NCI-H2196 (cell line): ENCODE data around the gene EDC3.
A peak's percentile ranks its signal among the peaks of the same experiment; 100 is the strongest.
"Not testable (repeated sequence)": the region's sequence is repeated elsewhere in the genome, so short reads cannot be mapped to it uniquely, and the experiment has no call there.

Experiments
- DNase-seq: peaks from one replicate; lab custom pipeline; 2025; ENCODE audit not compliant: unreplicated experiment; lab: John Stamatoyannopoulos, UW

The EDC3 gene

DNA sequence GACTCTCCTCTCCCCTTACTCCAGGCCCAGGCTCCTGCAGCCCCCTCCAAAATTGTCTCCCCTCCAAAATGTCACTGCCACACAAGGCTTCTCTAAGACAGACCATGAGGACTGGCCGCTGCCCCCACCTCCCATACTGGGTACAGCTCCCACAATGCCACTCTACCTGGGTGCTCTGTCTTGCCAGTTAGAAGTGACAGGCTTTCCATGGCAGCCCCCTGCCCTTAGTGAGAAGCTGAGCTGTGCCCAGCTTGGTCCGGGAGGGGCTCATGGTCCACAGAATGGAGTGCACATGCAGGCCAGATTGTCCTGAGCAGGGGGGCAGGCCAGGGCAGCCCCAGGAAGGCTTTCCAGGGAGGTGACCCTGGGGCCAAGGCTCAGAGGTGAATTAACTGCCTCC lies 83.1 kb downstream of the EDC3 start:
- no peak for DNase-seq

DNA sequence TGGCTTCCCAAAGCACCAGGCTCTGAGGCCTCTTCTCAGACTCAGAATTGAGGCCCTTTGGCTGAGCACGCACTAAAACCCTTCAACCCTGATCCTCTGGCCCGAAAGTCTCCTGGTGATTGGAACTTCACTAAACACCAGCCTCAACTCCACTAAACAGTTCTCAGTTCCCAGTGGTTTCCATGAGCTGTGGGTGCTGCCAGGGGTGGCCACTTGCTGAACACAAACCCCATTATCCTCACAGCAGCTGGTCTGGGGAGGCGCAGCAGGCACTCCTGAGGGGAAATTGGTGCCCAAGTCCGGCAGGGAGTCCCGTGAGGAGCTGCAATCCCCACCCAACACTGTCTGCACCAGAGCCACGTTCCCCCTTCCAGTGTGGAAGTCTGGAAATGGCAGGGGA lies 84.0 kb downstream of the EDC3 start:
- no peak for DNase-seq

DNA sequence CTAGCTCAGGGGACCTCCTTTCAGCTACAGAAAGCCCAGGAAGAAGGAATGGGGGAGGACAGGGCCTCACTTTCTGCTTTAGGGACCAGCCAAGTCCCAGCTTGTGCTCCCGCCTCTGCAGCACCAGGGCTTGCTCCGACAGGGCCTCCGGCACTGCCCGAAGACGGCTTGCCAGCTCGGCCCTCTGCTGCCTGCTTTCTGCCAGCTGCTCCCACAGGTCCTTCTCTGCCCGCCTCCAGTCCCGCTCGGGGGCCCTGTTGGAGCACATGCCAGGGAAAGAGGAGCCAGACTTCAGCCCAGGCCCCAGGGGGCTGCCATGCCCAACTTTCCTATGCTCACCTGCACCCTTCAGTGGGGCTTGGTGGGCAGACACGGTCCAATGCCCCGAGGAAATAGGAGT lies 84.5 kb downstream of the EDC3 start:
- DNase-seq = no peak

DNA sequence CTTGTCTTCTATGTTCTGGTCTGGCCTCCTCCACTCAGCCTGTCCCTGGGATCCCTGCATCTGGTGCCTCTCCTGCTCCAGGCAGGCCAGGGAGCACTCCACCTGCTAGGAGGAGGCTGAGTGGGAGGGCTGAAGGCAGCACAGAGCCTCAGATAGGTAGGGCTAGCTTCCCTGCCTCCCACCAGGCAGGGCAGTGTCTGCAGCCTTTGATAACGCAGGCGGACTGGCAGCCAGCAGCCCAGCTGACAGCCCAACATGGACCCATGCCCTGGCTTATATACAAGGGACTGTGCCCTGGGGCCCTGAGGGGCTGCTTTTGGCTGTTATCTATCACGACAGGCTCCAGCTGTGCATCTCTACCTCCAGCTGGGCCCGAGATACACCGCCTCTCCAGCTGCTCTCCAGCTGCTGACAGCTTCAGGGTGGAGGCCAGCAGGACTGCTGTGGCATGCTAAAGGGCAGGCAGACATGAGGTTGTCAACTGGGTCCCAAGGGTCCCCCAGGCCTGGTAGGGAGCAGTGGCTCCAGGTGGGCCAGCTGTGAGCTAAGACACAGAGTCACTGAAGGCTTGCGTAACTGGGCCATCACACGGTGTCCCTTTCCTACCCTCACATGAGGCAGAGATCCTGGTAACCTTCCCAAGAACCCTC lies 85.4 kb downstream of the EDC3 start:
- no peak for DNase-seq

DNA sequence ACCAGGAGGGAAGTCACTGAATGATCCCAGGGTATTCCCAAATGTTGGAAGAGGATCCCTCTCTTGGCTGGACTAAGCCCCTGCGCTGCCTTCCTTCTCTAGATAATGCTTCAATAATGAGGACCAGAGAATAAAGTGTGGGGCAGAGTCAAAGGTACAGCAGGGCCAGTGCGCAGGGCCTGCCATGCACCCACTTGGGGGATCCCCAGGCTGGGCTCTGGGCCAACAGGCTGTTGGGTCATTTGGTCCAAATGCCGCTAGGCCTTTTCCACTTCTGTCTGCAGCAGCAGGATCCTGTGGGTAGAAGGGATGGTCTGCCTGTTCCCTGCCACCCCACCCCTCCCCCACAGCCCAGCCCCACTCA lies 85.9 kb downstream of the EDC3 start:
- no peak for DNase-seq

DNA sequence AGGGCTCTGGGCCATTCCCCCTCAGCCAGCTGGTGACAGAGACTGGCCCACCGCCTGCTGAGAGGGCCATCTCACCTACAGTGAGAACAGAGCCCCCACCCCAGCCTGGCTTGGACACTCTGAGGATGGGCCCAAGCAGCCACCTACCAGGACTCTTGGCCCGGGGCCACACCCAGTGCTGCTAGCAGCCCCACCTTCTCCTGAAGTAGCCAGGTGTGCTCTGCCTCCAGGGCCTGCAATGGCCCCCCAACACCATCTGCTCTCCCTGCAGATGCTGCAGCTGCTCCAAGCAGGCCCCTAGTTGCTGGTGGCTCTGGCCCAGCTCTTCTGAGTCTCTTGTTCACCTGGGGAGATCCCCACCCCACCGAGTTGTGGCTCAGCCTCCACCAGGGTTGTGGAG lies 87.0 kb downstream of the EDC3 start:
- no peak for DNase-seq

DNA sequence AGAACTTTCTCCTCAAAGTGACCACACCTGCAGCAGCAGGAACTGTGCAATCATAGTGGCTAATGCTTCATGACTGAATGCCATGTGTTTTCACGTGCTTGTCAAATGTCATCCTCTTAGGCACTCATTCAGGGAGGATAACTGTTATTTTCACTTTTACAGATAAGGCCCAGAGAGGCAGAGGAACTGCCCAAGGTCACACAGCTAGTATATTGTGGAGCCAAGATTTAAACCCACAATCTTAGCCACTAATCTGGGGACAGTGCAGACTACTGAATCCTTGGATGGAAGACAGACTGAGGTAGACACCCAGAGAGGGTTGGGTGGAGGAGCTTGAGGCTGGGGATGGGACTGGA lies 90.1 kb downstream of the EDC3 start:
- no peak for DNase-seq

DNA sequence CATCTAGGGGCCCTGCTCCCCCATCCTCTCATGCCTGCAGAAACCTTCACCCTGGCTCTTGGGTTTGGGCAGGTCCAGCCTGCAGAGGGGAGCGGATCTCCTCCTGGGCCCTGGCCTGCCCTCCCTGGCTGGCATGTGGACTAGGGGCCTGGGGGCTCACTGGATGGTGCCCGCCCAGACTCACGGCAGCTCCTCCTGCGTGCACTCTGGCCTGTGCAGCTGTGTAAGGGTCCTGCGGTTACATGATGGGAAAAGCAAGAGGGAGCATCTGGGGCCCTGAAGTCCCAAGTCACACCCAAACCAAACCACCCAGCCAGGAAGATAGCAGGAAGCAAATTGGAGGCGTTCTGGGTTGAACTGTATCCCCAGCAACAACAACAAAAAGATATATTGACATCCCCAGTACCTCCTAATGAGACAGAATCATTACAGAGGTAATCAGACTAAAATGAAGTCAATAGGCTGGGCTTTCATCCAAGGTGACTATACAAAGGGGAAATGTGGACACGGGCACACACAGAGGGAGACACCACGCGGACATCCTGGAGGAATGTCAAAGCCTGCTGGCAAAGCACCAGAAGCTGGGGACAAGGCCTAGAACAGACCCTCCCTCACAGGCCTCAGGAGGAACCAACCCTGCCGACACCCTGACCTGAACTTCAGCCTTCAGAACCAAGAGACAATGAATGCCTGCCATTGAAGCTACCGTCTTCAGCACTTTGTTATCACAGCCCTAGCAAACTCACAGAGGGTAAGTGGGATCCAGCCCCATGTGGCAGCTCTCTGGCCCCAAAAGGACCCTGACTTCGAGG lies 90.6 kb downstream of the EDC3 start:
- DNase-seq = no peak

DNA sequence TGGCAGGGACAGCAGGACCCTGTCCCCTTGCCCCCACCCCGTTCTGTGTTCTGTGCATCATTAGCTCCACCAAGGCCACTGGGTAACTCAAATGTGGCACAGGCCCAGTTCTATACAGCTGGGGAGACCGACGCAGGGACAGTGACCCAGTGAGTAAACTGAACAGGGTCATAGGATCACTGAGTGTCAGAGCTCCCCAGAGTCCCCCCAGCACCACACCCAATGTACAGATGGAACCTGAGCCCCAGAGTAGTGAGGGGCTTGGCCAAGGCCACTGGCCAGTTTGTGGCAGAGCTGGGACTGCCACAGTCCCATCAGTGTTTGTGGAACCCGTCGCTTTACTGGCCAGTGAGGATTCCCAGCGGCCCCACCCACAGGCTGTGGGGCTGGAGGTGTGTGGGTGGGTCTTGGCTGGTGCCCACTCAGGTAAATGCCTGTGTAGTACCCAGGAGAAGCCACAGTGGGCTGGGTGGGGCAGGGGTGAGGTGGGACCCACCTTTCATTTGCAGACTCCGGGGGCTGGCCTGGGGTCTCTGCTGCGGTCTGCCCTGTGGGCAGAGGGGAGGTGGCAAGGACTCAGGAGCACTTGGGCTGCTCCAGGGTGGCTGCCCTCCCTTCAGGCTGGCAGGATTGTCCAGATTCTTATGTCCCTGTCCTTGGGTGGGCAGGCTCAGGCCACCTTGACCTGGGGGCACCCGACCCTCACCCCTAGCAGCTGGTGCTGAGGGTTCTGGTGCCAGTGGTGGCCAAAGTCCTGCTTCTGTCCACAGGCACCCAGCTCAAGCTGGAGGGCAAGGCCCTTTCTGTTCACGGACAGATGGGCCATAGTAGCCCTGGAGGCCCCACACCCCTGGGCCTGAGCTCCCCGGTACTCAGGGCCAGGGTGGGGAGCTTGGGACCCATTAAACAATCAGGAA lies 91.8 kb downstream of the EDC3 start:
- no peak for DNase-seq

DNA sequence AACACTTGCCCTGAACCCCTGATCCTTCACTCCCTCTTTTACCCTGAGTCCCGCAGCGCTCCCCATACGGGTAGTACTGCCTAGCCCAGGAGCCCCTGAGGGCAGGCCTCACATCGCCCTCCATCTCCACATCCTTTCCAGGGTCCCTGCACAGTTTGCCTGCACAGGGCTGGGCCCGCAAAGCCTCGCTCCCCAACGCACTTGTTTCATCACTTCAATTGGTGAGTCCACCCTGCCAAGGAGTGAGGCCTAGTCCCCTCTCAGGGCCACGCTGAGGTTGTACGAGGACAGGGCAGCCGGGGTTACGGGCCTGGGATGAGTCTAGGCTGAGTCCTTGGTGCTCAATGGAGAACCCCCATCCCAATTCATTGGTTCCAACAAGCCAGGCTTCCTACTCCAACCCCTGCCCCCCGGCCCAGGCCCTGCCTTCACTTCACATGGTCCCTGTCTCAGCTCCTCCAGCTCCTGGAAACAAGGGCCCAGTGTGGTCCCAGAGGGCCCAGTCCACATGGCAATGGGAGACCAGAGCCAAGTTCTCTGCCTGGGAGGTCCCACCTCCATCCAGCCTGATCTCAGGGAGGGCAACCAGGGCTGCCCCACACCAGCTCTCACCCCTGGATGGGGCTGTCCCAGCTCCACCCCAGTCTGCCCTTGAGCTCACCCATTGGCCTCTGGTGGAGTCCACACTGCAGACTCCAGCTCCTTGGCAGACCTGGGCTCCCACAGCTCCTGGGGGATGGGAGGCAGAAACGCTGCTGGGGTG lies 92.6 kb downstream of the EDC3 start:
- DNase-seq = no peak

DNA sequence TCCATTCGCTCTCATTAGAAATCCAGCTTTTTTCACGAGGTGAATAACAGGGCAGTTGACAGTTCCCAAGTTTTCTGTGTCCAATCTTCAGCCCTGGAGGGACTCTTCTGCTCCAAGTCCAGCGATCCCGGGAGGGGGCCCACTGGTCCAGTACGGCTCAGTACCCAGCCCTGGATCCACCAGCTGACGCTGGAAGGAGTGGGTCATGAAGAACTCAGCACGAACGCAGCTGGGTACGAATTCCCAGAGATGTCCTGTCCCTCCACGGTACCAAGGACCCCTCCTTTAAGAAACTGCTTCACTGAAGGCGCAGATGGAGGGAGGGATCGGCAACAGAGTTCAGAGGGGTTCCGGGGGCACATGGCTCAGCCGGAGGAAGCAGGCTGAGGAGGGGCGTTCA lies 96.7 kb downstream of the EDC3 start:
- DNase-seq = no peak

DNA sequence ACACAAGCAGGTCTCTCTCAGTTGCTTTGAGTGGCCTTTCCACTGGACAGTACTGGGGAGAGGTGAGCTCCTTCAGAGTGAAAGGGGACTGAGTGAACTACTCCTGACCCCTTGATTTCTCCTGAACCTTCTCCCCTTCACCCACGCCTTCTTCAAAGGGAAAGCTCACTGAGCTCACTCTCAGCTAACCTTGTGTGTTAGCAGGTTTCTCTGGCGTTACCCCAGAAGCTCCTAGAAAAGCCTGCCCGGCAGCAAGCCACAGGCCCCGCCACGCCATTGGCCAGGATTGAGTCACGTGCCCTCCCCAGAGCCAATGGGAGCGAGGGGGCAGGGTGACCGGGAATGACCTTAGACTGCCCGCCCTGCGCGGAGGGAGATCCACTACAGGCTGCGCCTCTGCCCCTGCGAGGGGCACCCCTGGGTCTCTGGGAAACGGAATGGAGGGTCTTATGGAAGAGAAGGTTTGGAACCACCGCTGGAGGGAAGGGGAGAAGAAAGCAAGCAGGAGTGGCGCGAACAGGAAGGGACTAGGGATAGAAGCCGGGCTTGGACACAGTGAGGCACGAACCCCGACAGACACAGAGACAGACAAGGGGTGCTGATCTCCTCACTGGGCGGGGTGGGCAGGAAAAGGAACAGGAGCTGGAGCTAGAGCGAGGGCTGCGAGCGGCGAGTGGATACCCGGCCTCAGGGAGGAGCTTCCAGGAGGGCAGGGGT lies 97.5 kb downstream of the EDC3 start:
- peak; percentile 80 for DNase-seq

DNA sequence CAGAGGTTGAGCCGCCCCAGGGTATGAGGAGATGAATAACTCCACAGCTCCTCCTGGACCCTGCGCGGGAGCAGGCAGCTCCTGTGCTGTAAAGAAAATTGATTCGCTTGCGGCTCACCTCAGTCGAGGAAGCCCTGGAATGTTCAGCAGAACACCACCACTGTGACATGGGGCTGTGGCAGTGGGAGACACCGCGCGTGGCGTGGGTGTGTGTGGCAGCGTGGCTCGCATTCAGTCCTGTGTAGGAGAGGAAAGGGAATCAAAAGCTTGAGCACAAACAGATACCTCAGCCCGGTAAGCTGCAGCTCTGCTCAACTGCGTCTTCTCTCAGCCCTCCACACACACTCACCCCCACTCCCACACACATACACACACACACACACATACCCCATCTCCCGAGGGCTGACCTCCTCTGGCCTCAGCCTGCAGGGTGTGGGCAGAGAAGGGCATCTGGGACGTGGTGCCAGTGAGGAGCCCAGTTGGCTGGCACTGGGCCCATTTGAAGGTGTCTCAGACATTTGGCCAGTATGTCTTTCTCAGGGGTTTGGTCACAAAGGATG lies 98.6 kb downstream of the EDC3 start:
- not testable (repeated sequence) for DNase-seq

DNA sequence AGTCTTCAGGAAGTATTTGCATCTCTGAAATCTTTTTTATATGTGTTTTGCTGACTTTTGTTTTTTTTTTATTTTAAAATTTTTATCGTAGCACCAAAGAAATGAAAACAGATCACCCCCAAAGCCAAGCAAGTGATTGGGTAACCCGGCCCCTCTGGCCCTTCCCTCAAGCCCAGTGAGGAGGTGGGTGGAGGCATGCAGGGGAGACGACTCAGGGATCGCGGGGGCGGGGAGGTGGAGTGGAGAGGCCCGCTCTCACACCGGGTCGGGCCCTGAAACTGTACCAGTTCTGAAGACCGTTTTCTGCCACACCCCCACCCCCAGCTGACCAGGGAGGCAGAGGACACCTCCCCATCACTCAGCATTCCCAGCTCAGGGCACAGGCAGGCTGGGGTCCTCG lies 99.1 kb downstream of the EDC3 start:
- DNase-seq = not testable (repeated sequence)

DNA sequence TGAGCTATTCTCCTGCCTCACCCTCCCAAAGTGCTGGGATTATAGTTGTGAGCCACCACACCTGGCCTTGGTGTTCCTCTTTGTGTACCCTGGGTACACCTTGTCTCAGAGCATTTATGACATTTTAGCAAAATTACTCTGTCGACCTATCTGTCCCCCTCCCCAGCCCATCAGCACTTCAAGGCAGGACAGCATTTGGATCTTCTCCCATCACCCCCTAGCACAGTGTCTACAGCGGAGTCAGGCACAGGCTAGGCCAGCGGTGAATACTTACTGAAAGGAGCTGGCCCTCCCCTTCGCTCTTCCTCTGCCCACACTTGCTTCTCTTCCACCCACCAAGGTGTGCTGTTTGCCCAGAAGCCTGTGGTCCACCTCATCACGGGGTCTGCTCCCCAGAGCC lies 100.6 kb downstream of the EDC3 start:
- DNase-seq = no peak

DNA sequence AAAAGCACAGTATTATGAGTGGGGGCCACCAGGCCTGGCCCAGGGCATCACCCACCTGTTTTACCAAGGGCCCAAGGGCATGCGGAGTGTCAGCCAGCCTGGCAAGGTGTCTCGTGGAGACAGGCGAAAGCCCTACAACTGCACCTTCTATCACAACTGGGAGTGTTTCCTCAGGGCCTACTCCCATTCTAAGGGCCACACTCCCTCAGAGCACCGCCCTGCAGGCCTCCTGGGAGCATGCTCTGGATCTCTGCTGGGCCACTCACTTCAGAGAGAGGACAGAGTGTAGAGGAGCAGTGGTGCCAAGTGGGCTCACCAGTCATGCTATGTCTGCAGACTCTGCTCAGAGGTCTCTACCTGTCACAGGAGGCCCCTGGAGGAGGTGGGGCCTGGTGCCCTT lies 101.4 kb downstream of the EDC3 start:
- no peak for DNase-seq

DNA sequence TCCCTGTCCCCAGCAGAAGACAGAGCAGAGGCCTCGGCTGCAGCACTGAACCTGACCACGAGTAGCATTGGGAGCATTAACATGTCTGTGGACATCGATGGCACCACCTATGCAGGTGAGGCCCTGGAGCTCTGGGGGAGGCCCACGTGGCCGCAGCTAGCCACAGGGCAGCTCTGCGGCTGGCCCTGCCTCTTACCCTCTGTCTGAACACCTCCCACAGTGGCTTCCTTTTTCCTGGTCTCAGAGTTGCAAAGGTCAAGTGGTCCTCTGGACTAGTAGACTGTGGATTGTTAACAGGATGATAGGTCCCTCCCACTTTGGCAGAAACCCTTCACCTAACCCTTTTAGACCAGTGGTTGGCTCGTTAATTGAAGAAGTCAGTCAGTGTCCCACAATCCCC lies 102.7 kb downstream of the EDC3 start:
- peak; percentile 86 for DNase-seq

DNA sequence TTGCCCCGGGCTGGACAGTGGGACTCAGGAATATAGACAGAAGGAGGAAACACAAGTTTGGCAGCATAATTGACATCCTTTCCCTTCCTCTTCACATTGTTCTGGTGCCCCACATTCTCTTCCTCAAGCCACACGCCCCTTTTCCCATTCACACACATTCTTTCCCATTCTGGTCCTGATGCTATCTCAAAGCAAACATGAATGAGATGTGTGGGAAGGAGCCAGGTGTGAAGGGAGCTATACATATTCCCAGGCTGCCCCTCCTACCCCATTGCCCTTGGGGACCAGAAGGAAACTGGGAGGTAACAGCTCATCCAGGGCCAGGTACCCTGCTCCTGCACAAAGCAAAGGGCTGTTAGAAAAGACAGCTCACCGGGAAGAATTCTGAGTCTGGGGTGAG lies 103.6 kb downstream of the EDC3 start:
- DNase-seq = no peak

DNA sequence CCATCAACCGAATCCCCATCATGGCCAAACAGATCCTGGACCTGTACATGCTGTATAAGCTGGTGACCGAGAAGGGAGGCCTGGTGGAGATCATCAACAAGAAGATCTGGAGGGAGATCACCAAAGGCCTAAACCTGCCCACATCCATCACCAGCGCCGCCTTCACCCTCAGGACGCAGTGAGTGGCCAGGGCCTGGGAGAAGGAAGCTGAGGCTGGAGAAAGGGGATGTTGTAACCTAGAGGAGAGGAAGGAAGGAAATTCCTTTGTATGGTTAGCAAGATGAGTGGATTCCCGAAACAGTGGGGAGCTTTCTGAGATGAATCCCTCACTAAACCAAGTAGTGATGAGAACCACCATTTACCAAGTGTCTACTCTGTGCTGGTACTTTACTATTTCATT lies 106.0 kb downstream of the EDC3 start:
- no peak for DNase-seq

DNA sequence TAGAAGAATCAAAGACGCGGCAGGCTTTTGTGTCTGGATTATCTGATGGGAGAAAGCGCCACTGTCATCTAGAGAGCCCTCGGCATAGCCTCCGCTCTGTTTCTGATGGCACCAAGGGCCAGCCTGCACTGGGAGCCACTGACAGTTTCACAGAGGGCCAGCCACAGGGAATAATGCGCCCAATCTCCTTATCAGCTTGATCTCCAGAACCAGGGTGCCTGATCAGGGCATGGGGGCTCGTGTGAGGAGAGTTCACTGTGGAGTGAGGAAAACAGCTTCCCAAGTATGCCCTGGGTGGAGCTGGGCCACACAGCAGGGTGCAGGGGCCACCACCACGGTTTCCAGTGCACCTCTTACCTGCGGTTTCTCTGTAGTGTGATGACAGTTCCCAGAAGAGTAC lies 110.0 kb downstream of the EDC3 start:
- no peak for DNase-seq
